GM23248 (cell line): ENCODE measurements around the gene USP12. TPM values are rescaled to one million over a fixed set of nuclear protein-coding genes. Genes with fewer than 3 reads are reported as not detected.
"Not testable (repeated sequence)": the region's sequence is repeated elsewhere in the genome, so short reads cannot be mapped to it uniquely, and the experiment has no call there.

Source experiments
- DNase-seq: peaks from one replicate; pipeline ENCODE4 v3.0.0-alpha.2; 2015
- H2AFZ ChIP-seq: fragments of 200-600 bp; sonication (generic); 2 replicates; pipeline ENCODE4 v1.6.1; 2016; ENCODE audit warnings: antibody characterized with exemption
- H3F3A ChIP-seq: fragments of 200-600 bp; sonication (generic); 2 replicates; pipeline ENCODE4 v1.6.1; 2016; ENCODE audit warnings: mild to moderate bottlenecking, antibody characterized with exemption, mixed run types; ENCODE audit not compliant: insufficient read depth
- H3K27ac ChIP-seq: fragments of 200-600 bp; sonication (generic); 2 replicates; pipeline ENCODE4 v1.5.1; 2016; ENCODE audit warnings: mild to moderate bottlenecking
- H3K27me3 ChIP-seq: fragments of 200-600 bp; sonication (generic); replicated peaks from 2 replicates; pipeline ENCODE4 v1.6.1; 2016; ENCODE audit warnings: mild to moderate bottlenecking; ENCODE audit not compliant: insufficient read depth
- H3K36me3 ChIP-seq: fragments of 200-600 bp; sonication (generic); 2 replicates; pipeline ENCODE4 v1.6.1; 2016; ENCODE audit warnings: low read depth, mild to moderate bottlenecking
- H3K4me1 ChIP-seq: fragments of 200-600 bp; sonication (generic); 2 replicates; pipeline ENCODE4 v1.6.1; 2016; ENCODE audit warnings: mild to moderate bottlenecking; ENCODE audit not compliant: insufficient read depth
- H3K4me2 ChIP-seq: fragments of 200-600 bp; sonication (generic); one replicate; pipeline ENCODE4 v1.6.1; 2016; ENCODE audit warnings: mild to moderate bottlenecking; ENCODE audit not compliant: unreplicated experiment
- H3K4me3 ChIP-seq: fragments of 200-600 bp; sonication (generic); 2 replicates; pipeline ENCODE4 v1.5.1; 2016; ENCODE audit warnings: mild to moderate bottlenecking
- H3K79me2 ChIP-seq: fragments of 200-600 bp; sonication (generic); 2 replicates; pipeline ENCODE4 v1.6.1; 2016; ENCODE audit warnings: mild to moderate bottlenecking; ENCODE audit not compliant: insufficient read depth
- H3K9ac ChIP-seq: fragments of 200-600 bp; sonication (generic); 2 replicates; pipeline ENCODE4 v1.6.1; 2016; ENCODE audit warnings: mild to moderate bottlenecking
- H3K9me2 ChIP-seq: fragments of 200-600 bp; sonication (generic); 2 replicates; pipeline ENCODE4 v1.6.1; 2016; ENCODE audit warnings: mixed run types, mild to moderate bottlenecking, moderate library complexity; ENCODE audit not compliant: insufficient read depth
- H3K9me3 ChIP-seq: fragments of 200-600 bp; sonication (generic); one replicate; pipeline ENCODE4 v1.6.1; 2017; ENCODE audit warnings: low read depth
- H4K20me1 ChIP-seq: fragments of 200-600 bp; sonication (generic); 2 replicates; pipeline ENCODE4 v1.6.0; 2016; ENCODE audit not compliant: insufficient read depth
- EZH2 ChIP-seq: fragments of 200-600 bp; sonication (generic); IDR thresholded peaks from 2 replicates; pipeline ENCODE4 v1.6.1; 2018; ENCODE audit warnings: antibody characterized with exemption, mild to moderate bottlenecking; ENCODE audit not compliant: insufficient read depth, poor library complexity, severe bottlenecking
- EZH2phosphoT487 ChIP-seq: fragments of 200-600 bp; sonication (generic); IDR thresholded peaks from 2 replicates; pipeline ENCODE4 v1.6.1; 2018; ENCODE audit warnings: antibody characterized with exemption, moderate library complexity, mild to moderate bottlenecking, low read depth; ENCODE audit not compliant: insufficient read depth
- whole genome bisulfite sequencing, 2 experiments: methylation state at CpG; one replicate each; pipeline ENCODE4 v1.1.6; 2015 to 2017; ENCODE audit warnings: low lambda C conversion rate in 2 of 2, low coverage in 1 of 2; ENCODE audit errors: missing lambda C conversion rate in 2 of 2; 5-methylcytosine and 5-hydroxymethylcytosine counted together
- in situ Hi-C: fragments of 300-500 bp; cut with MboI; formaldehyde crosslinking; loops from 2 replicates; pipeline ENCODE4 v1.15.0; 2020
- polyA plus RNA-seq: library from polyadenylated mRNA; unstranded; fragments of >200 nt; fragmentation: Nextera tagmentation; extraction: Ambion mirVana; gene quantifications from 2 replicates; pipeline ENCODE4 v1.2.1, GENCODE V29; 2016
- total RNA-seq: library from RNA; depleted of rRNA; stranded (reverse); fragments of >200 nt; shearing (Covaris generic); gene quantifications from 2 replicates; pipeline ENCODE4 v1.2.3, GENCODE V29; 2014

The USP12 gene
- total and polyA plus RNA-seq, 2 experiments from 2014 or later, result 16.0 to 18.9 TPM

DNA sequence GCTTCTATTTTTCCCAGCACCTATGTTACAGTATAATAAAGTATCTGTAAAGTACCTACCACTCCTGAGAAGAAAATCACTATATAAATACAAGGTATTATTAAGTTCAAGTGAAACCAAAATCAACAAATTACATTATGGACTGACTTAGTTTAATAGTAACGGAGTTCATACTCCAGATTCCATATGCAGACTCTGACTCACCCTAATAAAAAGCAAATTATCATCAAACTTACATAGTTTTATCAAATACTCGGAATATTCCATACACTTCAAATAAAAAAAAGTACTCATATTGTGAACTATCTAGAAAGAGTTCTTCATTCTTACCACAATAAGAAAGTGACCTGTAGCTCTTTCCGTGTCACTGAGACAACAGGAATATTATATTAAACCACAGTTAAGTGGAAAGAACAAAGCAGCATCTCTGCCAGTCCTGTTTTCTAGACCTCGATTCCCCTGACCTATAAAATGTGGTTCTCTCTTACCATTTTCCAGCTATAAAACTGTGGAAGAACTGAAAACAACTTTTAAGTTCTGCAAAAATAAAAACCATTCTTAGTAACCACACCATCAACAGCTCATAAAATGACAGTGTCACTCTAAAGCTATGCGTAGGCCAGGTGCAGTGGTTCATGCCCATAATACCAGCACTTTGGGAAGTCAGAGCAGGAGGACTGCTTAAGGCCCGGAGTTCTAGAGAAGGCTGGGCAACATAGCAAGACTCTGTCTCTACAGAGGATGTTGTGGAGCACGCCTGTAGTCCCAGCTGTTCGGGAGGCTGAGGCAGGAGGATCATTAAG is 42.6 kb downstream of the USP12 start:
- 88 to 92% methylated on average over 8 of the region's 8 CpGs for WGBS, 2 experiments
- no peak overlapping the region for H3K9ac ChIP-seq
- H3K27me3 ChIP-seq, result no peaks in the 10 kb centered on the region
- H3K4me2 ChIP-seq, result no peak overlapping the region
- H3K79me2 ChIP-seq, result peaks cover 100% of the 10 kb centered on the region
- H3K9me3 ChIP-seq, result no peaks in the 10 kb centered on the region
- peaks cover 24% of the 10 kb centered on the region for H3K4me1 ChIP-seq
- no peak for TF ChIP-seq EZH2
- no peak for TF ChIP-seq EZH2phosphoT487
- no peaks in the 10 kb centered on the region for H3K36me3 ChIP-seq
- H3K9me2 ChIP-seq, result no peaks in the 10 kb centered on the region
- H4K20me1 ChIP-seq, result peaks cover 5% of the 10 kb centered on the region; the same call in 1 of the 2 replicates
- H3K4me3 ChIP-seq, result no peak overlapping the region
- in situ Hi-C loops, result no loop called here
- no peak for DNase-seq
- H2AFZ ChIP-seq, result no peak overlapping the region
- H3F3A ChIP-seq, result peaks cover 32% of the 10 kb centered on the region
- no peak overlapping the region for H3K27ac ChIP-seq

DNA sequence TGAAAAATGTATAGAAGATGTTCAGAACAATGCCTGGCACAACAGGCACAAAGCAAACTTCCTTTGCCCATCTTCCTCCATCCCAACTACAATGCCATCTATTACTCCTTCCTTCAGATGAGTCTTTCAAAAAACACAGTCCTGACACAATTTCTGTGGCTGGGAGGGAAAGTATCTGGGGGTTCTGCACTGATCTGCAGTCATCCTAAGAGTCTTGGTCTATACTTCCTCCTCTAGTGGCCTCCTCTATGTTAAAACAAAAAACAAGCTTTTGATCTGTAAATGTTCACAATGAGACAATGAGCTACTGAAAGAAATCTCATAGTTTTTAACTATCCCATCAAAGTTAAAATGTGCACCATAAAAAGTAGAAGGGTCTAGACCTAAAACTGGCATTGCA is 44.8 kb downstream of the USP12 start:
- TF ChIP-seq EZH2 (no peak), EZH2phosphoT487 (no peak)
- Histone ChIP-seq H4K20me1 (peaks cover 3% of the 10 kb centered on the region; the same call in 1 of the 2 replicates), H3K27me3 (no peaks in the 10 kb centered on the region), H3K9me3 (no peaks in the 10 kb centered on the region), H3K27ac (no peak overlapping the region), H2AFZ (no peak overlapping the region), H3K4me2 (no peak overlapping the region), H3K9ac (no peak overlapping the region), H3F3A (peaks cover 26% of the 10 kb centered on the region), H3K9me2 (no peaks in the 10 kb centered on the region), H3K4me3 (no peak overlapping the region), H3K79me2 (peaks cover 100% of the 10 kb centered on the region), H3K36me3 (no peaks in the 10 kb centered on the region), H3K4me1 (peaks cover 19% of the 10 kb centered on the region)
- in situ Hi-C loops, result no loop called here
- DNase-seq, result no peak

DNA sequence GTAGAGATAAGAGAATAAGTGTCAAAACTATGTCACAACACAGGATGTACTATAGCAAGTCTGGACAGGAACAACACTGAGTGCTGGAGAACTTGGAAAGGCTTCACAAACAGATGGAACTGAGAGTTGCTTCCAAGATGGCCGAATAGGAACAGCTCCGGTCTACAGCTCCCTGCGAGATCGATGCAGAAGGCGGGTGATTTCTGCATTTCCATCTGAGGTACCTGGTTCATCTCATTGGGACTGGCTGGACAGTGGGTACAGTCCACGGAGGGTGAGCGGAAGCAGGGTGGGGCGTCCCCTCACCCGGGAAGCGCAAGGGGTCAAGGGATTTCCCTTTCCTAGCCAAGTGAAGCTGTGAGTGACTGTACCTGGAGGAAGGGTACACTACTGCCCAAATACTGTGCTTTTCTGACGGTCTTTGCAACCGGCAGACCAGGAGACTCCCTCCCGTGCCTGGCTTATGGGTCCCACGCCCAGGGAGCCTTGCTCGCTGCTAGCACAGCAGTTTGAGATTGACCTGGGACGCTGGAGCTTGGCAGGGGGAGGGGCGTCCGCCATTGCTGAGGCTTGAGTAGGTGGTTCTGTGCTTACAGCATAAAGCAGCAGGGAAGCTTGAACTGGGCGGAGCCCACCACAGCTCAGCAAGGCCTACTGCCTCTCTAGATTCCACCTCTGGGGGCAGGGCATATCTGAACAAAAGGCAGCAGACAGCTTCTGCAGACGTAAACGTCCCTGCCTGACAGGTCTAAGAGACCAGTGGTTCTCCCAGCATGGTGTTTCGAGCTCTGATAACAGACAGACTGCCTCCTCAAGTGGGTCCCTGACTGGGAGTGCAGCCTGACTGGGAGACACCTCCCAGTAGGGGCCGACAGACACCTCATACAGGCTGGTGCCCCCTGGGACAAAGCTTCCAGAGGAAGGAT is 46.0 kb downstream of the USP12 start:
- Histone ChIP-seq H3K27ac (no peak overlapping the region), H3K4me3 (no peak overlapping the region), H4K20me1 (no peaks in the 10 kb centered on the region; the same call in 1 of the 2 replicates), H3K9ac (no peak overlapping the region), H3K9me3 (no peaks in the 10 kb centered on the region), H3K27me3 (no peaks in the 10 kb centered on the region), H3K4me2 (no peak overlapping the region), H3K4me1 (peaks cover 17% of the 10 kb centered on the region), H3K9me2 (no peaks in the 10 kb centered on the region), H2AFZ (no peak overlapping the region), H3K36me3 (no peaks in the 10 kb centered on the region), H3K79me2 (peaks cover 100% of the 10 kb centered on the region), H3F3A (peaks cover 17% of the 10 kb centered on the region)
- TF ChIP-seq EZH2phosphoT487 (no peak), EZH2 (no peak)
- in situ Hi-C loops, result no loop called here
- no peak for DNase-seq
- WGBS, 2 experiments, result 97% methylated on average over 21 to 23 of the region's 23 CpGs

DNA sequence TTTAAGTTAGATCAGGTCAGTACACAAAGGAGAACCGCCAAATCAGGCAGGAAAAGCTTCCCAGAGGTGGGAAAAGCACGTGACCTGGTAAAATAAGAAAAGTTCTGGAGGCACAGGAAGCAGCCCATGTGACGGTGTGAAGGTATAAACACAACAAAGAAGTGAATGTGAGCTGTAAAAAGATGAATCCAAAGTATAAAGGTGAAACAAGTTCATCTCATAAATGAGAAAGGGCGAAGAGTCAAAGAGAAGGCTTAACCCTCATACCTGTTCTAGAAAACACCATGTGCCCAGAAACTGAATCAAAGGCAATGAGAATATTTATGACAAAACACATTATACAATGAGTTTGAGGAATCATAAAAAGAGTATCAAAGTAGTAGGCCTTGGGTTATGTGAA is 47.0 kb downstream of the USP12 start:
- TF ChIP-seq EZH2 (no peak), EZH2phosphoT487 (no peak)
- Histone ChIP-seq H3K27ac (no peak overlapping the region), H3K27me3 (no peaks in the 10 kb centered on the region), H2AFZ (no peak overlapping the region), H3K4me1 (peaks cover 20% of the 10 kb centered on the region), H3K4me2 (no peak overlapping the region), H3F3A (peaks cover 8% of the 10 kb centered on the region), H3K4me3 (no peak overlapping the region), H3K79me2 (peaks cover 100% of the 10 kb centered on the region), H3K9me2 (no peaks in the 10 kb centered on the region), H3K36me3 (no peaks in the 10 kb centered on the region), H3K9me3 (no peaks in the 10 kb centered on the region), H4K20me1 (peaks cover 6% of the 10 kb centered on the region; the same call in 1 of the 2 replicates), H3K9ac (no peak overlapping the region)
- in situ Hi-C loops, result no loop called here
- WGBS, 2 experiments, result 94 to 98% methylated on average over 4 of the region's 4 CpGs
- DNase-seq, result no peak

DNA sequence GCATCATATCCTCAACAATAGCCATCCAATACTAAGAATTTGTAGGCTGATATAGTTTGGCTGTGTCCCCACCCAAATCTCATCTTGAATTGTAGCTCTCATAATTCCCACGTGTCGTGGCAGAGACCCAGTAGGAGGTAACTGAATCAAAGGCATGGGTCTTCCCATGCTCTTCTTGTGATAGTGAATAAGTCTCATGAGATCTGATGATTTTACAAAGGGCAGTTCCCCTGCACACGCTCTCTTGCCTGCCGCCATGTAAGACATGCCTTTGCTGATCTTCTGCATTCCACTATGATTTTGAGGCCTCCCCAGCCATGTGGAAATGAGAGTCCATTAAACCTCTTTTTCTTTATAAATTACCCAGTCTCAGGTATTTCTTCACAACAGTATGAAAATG is 48.2 kb downstream of the USP12 start:
- in situ Hi-C loops, H3K9me2 ChIP-seq, H4K20me1 ChIP-seq, H3K4me3 ChIP-seq, DNase-seq, H3K36me3 ChIP-seq, H3K27me3 ChIP-seq, H3K4me2 ChIP-seq, H3K9ac ChIP-seq, H3K27ac ChIP-seq, H3K9me3 ChIP-seq, H2AFZ ChIP-seq, H3F3A ChIP-seq: not testable (repeated sequence)
- Histone ChIP-seq H3K4me1 (peaks cover 22% of the 10 kb centered on the region), H3K79me2 (peaks cover 100% of the 10 kb centered on the region)
- WGBS, 2 experiments, result 97 to 98% methylated on average over 4 of the region's 4 CpGs
